Measurements from ENCODE around the gene TXNRD1.

TXNRD1 gene

DNA sequence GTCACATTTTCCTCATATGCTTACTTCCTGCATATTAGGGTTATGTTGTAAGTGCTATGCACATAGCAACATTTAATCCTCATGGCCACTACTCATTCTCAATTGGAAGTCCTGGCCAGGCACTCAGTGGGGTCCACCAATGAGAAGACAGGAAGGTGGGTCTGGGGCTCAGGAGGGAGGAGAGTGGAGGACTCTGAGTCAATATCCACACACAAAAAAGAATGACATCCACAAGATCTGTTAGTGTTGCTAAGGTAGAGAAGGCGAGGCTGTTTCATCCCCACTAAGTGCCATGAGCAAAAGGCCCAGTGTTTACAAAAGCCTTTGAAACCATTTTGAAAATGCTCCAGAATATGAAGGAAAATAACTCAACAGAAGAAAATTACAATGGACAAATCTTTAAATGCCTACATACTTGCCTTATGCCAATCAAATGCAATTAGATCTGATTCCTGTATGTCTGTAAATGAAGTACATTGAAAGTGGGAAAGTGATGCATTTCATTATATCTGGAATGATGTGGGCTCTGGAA is 141.9 kb downstream of the TXNRD1 start:
- in situ Hi-C loops (cut with MboI; ENCODE audit: low sequenced_read_pairs, unreplicated experiment), result no loop called here
- DNase-seq (ENCODE audit: low spot score), result no peak
- TF ChIP-seq, protein P1, sequence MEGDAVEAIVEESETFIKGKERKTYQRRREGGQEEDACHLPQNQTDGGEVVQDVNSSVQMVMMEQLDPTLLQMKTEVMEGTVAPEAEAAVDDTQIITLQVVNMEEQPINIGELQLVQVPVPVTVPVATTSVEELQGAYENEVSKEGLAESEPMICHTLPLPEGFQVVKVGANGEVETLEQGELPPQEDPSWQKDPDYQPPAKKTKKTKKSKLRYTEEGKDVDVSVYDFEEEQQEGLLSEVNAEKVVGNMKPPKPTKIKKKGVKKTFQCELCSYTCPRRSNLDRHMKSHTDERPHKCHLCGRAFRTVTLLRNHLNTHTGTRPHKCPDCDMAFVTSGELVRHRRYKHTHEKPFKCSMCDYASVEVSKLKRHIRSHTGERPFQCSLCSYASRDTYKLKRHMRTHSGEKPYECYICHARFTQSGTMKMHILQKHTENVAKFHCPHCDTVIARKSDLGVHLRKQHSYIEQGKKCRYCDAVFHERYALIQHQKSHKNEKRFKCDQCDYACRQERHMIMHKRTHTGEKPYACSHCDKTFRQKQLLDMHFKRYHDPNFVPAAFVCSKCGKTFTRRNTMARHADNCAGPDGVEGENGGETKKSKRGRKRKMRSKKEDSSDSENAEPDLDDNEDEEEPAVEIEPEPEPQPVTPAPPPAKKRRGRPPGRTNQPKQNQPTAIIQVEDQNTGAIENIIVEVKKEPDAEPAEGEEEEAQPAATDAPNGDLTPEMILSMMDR (IDR thresholded peaks at IDR 0.05; ENCODE audit: borderline replicate concordance, control extremely low read depth, extremely low read depth, insufficient read depth, missing control alignments), result no peak

- TF ChIP-seq, protein P1 (IDR thresholded peaks at IDR 0.05; ENCODE audit: borderline replicate concordance, control extremely low read depth, extremely low read depth, insufficient read depth, missing control alignments), result peak; percentile 83
- in situ Hi-C loops (cut with MboI; ENCODE audit: low sequenced_read_pairs, unreplicated experiment), result no loop called here
- peak; percentile 79 for DNase-seq (ENCODE audit: low spot score)
These were observed 142.9 kb downstream of the TXNRD1 start for GRCh38 chr12:104358353-104359003.

GRCh38 chr12:104359216-104359615 is 143.6 kb downstream of the TXNRD1 start:
- TF ChIP-seq, protein P1 (IDR thresholded peaks at IDR 0.05; ENCODE audit: borderline replicate concordance, control extremely low read depth, extremely low read depth, insufficient read depth, missing control alignments), result no peak
- in situ Hi-C loops (cut with MboI; ENCODE audit: low sequenced_read_pairs, unreplicated experiment), result no loop called here

GRCh38 chr12:104360157-104360556 is 144.6 kb downstream of the TXNRD1 start:
- in situ Hi-C loops (cut with MboI; ENCODE audit: low sequenced_read_pairs, unreplicated experiment), result no loop called here
- no peak for DNase-seq (ENCODE audit: low spot score)

More at GRCh38 chr12:104359216-104359615, 143.6 kb downstream of the TXNRD1 start:
- DNase-seq (ENCODE audit: low spot score), result no peak

DNA sequence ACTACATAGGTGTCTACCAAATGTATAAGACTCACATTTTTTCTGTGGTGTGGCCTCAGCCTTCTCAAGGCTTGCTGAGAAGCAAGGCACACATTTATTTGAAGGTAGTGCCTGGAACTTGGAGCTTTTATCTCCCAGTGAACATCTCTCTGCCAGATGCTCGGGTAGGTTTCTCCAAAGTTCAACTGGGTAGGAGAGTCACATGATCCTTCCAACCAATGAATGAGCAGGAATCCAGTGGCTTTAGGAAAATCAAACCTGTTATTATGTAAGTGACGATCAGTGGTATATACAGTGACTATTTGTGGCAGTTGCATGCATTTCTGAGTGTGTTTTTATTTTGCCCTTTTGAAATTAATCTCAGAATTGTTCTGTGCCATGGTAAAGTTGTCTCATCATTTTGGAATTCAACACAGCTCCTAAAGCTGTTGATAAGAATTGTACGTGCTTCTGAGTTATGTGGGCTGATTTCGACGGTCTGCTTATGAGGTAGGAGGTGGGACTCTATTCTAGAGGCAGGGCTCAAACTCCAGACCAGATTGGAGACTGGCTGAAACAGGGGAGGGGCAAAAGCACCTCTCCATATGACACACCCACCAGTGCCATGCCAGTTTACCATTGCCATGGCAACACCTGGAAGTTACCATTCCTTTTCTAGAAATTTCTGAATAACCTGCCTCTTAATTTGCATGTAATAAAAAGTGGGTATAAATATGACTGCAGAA is 145.6 kb downstream of the TXNRD1 start:
- TF ChIP-seq, protein P1 (IDR thresholded peaks at IDR 0.05; ENCODE audit: borderline replicate concordance, control extremely low read depth, extremely low read depth, insufficient read depth, missing control alignments), result no peak
- in situ Hi-C loops (cut with MboI; ENCODE audit: low sequenced_read_pairs, unreplicated experiment), result no loop called here
- DNase-seq (ENCODE audit: low spot score), result no peak

More at GRCh38 chr12:104360157-104360556, 144.6 kb downstream of the TXNRD1 start:
- TF ChIP-seq, protein P1 (IDR thresholded peaks at IDR 0.05; ENCODE audit: borderline replicate concordance, control extremely low read depth, extremely low read depth, insufficient read depth, missing control alignments), result no peak

- DNase-seq (ENCODE audit: low spot score), result no peak
- in situ Hi-C loops (cut with MboI; ENCODE audit: low sequenced_read_pairs, unreplicated experiment), result loop anchor here (5.0 kb wide), 1 partner anchor 164 kb away; no protein-coding TSS in a partner anchor
- TF ChIP-seq, protein P1 (IDR thresholded peaks at IDR 0.05; ENCODE audit: borderline replicate concordance, control extremely low read depth, extremely low read depth, insufficient read depth, missing control alignments), result no peak
These were observed 150.4 kb downstream of the TXNRD1 start for GRCh38 chr12:104365921-104366410.

Data from GM13976 (cell line).